IPS-20b (cell line): ENCODE results near the gene ATL2.
"Not testable (repeated sequence)": the region's sequence is repeated elsewhere in the genome, so short reads cannot be mapped to it uniquely, and the experiment has no call there.

ENCODE experiments used
- H3K27ac ChIP-seq: one replicate; pipeline ENCODE4 v1.5.1; 2013; ENCODE audit warnings: low read length
- H3K27me3 ChIP-seq: 2 replicates; pipeline ENCODE4 v1.6.1; 2013; ENCODE audit warnings: mild to moderate bottlenecking, low read length, inconsistent platforms; ENCODE audit not compliant: insufficient read depth
- H3K36me3 ChIP-seq: 2 replicates; pipeline ENCODE4 v1.6.1; 2013; ENCODE audit warnings: low read depth, mild to moderate bottlenecking, inconsistent platforms, low read length, moderate library complexity; ENCODE audit not compliant: insufficient read depth
- H3K4me1 ChIP-seq: 2 replicates; pipeline ENCODE4 v1.6.1; 2013; ENCODE audit warnings: mild to moderate bottlenecking, control low read depth, inconsistent platforms, low read length, moderate library complexity; ENCODE audit not compliant: insufficient read depth
- H3K4me3 ChIP-seq: 2 replicates; pipeline ENCODE4 v1.5.1; 2013; ENCODE audit warnings: mild to moderate bottlenecking, low read length, inconsistent platforms
- H3K9ac ChIP-seq: 2 replicates; pipeline ENCODE4 v1.6.1; 2013; ENCODE audit warnings: low read depth, mild to moderate bottlenecking, inconsistent platforms, low read length, moderate library complexity
- H3K9me3 ChIP-seq: 2 replicates; pipeline ENCODE4 v1.6.1; 2013; ENCODE audit warnings: mild to moderate bottlenecking, low read depth, low read length, inconsistent platforms; ENCODE audit not compliant: insufficient read depth

The ATL2 gene

GRCh38 chr2:38360177-38360576 is 16.9 kb downstream of the ATL2 start:
- H3K36me3 ChIP-seq, result peaks cover 6% of the 10 kb centered on the region; the same call in 1 of the 2 replicates
- H3K27me3 ChIP-seq, result no peaks in the 10 kb centered on the region
- H3K4me3 ChIP-seq, result no peak overlapping the region
- no peaks in the 10 kb centered on the region for H3K9me3 ChIP-seq
- no peak overlapping the region for H3K27ac ChIP-seq
- no peaks in the 10 kb centered on the region for H3K4me1 ChIP-seq
- H3K9ac ChIP-seq, result no peak overlapping the region

DNA sequence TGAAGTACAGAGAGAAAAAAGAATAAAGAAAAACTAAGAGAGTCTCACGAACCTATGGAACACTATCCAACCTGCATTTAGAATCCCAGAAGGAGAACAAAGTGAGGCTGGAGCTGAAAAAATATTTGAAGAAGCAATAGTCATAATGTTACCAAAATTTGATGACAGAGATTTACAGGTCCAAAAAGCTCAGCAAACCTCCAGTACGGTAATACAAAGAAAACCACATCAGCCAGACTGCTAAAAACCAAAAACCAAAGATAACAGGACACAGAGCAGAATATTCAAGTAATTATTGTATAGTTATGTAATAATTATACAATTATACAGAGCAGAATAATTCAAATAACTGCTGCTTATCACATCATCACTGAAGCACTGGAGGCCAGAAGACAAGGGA is 23.7 kb downstream of the ATL2 start:
- no peaks in the 10 kb centered on the region for H3K9me3 ChIP-seq
- no peak overlapping the region for H3K9ac ChIP-seq
- no peaks in the 10 kb centered on the region for H3K4me1 ChIP-seq
- H3K27ac ChIP-seq, result no peak overlapping the region
- no peak overlapping the region for H3K4me3 ChIP-seq
- H3K36me3 ChIP-seq, result peaks cover 6% of the 10 kb centered on the region; the same call in 1 of the 2 replicates
- no peaks in the 10 kb centered on the region for H3K27me3 ChIP-seq

DNA sequence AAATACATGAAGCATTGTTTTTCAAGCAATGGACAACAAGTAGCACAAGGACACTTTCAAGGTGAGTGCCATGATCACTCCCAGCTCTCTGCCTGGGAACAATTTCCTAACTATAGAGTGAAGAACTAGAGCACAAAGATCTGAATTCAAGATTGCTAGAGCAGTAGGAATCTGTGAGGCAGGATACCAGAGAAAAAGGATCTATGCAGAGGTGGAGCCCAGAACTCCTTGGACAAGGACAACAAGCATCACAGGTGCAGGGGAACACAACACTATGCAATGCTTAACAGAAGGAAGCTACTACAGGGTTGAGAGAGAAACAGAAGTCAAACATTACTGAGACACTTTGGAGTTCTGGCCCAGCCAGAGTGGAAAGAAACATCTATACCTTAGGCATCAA is 24.7 kb downstream of the ATL2 start:
- Histone ChIP-seq H3K4me3 (no peak overlapping the region), H3K4me1 (no peaks in the 10 kb centered on the region), H3K36me3 (no peaks in the 10 kb centered on the region), H3K9ac (no peak overlapping the region), H3K27me3 (no peaks in the 10 kb centered on the region), H3K27ac (no peak overlapping the region), H3K9me3 (no peaks in the 10 kb centered on the region)

DNA sequence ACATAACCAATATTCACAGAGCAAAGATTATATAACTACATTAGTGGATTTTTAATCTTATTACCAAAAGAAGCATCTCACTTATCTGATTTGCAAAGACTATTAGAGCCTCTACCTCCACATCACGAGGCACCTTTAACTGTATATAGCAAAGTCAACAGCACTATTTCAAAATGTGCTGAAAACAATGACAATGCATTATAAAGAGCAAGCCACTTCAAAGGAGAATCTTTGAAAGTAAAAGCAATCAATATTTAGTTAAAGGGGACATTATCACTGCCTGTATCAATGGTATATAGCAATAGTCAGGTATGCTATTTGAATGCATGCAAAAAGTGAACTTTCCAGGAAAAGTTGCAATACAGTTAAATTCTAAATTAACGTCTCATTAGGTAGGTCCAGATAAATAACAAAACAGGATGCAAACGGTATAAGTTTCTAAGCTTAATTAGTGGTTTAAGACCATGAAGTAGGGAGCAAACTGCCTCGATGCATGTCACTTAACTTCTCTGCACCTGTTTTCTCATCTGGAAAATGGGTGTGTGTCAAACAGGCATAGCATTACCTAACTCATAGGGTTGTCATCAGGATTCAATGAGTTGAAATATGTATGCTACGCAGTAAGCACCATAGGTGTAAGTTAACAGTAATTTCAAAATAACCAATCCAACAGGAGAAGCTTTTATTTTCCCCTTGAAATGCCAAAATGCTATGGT is 31.6 kb downstream of the ATL2 start:
- H3K36me3 ChIP-seq, result peaks cover 40% of the 10 kb centered on the region
- no peak overlapping the region for H3K9ac ChIP-seq
- H3K27me3 ChIP-seq, result no peaks in the 10 kb centered on the region
- H3K4me1 ChIP-seq, result no peaks in the 10 kb centered on the region
- H3K4me3 ChIP-seq, result no peak overlapping the region
- H3K9me3 ChIP-seq, result no peaks in the 10 kb centered on the region
- no peak overlapping the region for H3K27ac ChIP-seq

GRCh38 chr2:38344813-38345212 is 32.3 kb downstream of the ATL2 start:
- Histone ChIP-seq H3K27me3 (no peaks in the 10 kb centered on the region), H3K9ac (no peak overlapping the region), H3K36me3 (peaks cover 44% of the 10 kb centered on the region), H3K4me1 (no peaks in the 10 kb centered on the region), H3K9me3 (no peaks in the 10 kb centered on the region), H3K4me3 (no peak overlapping the region), H3K27ac (no peak overlapping the region)

- Histone ChIP-seq H3K9ac (no peak overlapping the region), H3K4me1 (no peaks in the 10 kb centered on the region), H3K4me3 (no peak overlapping the region), H3K36me3 (peaks cover 52% of the 10 kb centered on the region), H3K9me3 (no peaks in the 10 kb centered on the region), H3K27ac (no peak overlapping the region), H3K27me3 (no peaks in the 10 kb centered on the region)
Measured at GRCh38 chr2:38343212-38343611, 33.9 kb downstream of the ATL2 start.

DNA sequence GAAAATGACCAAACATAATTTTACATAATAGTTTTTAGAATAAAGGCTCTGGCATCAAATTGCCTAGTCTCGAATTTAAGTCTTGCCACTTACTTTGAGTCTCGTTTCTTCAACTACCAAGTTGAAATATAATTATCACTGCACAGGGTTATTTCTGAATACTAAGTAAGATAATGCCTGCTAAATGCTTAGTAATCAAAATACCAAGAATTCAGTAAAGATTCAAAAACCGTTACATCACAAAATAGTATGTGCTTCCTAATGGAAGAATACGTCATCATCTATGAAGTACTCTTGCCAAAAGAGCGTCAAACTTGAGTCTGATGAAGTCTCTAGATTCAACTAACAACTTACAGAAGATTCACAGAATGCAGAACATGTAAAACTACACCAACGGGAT is 40.5 kb downstream of the ATL2 start:
- Histone ChIP-seq H3K4me3 (no peak overlapping the region), H3K36me3 (peaks cover 53% of the 10 kb centered on the region), H3K4me1 (no peaks in the 10 kb centered on the region), H3K27ac (no peak overlapping the region), H3K9ac (no peak overlapping the region), H3K27me3 (no peaks in the 10 kb centered on the region), H3K9me3 (no peaks in the 10 kb centered on the region; the same call in 1 of the 2 replicates)

- no peak overlapping the region for H3K4me3 ChIP-seq
- no peaks in the 10 kb centered on the region; the same call in 1 of the 2 replicates for H3K9me3 ChIP-seq
- no peaks in the 10 kb centered on the region for H3K27me3 ChIP-seq
- H3K4me1 ChIP-seq, result no peaks in the 10 kb centered on the region
- no peak overlapping the region for H3K9ac ChIP-seq
- H3K27ac ChIP-seq, result no peak overlapping the region
- H3K36me3 ChIP-seq, result peaks cover 27% of the 10 kb centered on the region; the same call in 1 of the 2 replicates
Measured at GRCh38 chr2:38330754-38331153, 46.3 kb downstream of the ATL2 start.

DNA sequence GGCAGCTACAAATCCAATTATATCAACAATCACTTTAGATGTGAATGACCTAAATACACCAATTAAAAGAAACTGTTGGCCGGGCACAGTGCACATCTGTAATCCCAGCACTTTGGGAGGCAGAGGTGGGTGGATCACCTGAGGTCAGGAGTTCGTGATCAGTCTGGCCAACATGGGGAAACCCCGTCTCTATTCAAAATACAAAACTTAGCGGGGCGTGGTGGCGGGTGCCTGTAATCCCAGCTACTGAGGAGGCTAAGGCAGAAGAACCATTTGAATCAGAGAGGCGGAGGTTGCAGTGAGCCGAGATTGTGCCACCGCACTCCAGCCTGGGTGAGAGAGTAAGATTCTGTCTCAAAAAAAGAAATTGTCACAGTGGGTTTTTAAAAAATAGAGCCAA is 49.5 kb downstream of the ATL2 start:
- Histone ChIP-seq H3K4me1 (peaks cover 4% of the 10 kb centered on the region; the same call in 1 of the 2 replicates), H3K36me3 (peaks cover 14% of the 10 kb centered on the region; the same call in 1 of the 2 replicates), H3K9me3 (no peaks in the 10 kb centered on the region; the same call in 1 of the 2 replicates), H3K4me3 (no peak overlapping the region), H3K27ac (no peak overlapping the region), H3K9ac (no peak overlapping the region), H3K27me3 (no peaks in the 10 kb centered on the region)

DNA sequence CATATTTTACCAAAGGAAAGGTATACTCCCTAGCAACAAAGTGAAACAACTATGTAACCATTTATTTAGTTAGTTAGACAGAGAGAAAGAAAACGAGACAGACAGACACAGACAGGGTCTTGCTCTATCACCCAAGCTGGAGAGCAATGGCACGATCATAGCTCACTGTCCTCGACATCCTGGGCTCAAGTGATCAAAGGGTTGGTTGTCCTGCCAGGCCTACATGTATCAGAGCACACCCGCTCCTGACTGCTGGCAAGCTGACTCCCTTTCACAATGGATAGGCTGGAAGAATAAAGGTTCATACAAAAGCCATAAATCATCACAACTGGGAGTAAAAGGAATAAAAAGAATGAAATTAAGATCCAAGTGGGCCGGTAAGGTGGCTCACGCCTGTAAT is 53.5 kb downstream of the ATL2 start:
- Histone ChIP-seq H3K9me3 (no peaks in the 10 kb centered on the region), H3K9ac (no peak overlapping the region), H3K4me3 (no peak overlapping the region), H3K27me3 (no peaks in the 10 kb centered on the region), H3K36me3 (peaks cover 13% of the 10 kb centered on the region), H3K27ac (no peak overlapping the region), H3K4me1 (peaks cover 4% of the 10 kb centered on the region; the same call in 1 of the 2 replicates)

DNA sequence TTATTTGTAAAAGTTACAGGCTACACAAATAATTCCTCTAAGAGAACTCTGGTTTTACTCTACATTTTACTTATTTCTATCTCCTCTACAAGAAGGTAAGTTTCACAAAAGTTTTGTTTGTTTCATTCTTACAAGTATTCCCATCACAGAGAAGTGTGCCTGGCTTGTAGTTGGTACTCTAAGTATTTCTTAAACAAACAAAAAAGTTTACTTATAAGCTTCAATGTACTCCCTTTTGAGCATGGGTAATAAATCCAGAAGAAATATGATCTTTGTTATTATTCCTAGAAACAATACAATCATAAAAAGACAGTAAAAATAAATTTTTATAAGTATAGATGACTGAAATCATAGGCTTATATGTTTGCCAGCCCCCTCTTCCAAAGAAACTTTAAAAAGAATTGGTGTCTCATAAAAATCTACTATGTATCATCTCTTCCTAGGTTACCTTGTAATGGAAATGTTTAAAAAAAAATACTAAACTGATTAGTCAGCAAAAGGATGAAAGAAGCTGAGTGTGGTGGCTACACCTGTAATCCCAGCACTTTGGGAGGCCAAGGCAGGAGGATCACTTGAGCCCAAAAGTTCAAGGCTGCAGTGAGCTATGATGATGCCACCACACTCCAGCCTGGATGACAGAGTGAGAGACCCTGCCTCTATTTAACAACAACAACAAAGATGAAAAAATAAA is 54.7 kb downstream of the ATL2 start:
- H3K4me1 ChIP-seq, result peaks cover 4% of the 10 kb centered on the region; the same call in 1 of the 2 replicates
- no peaks in the 10 kb centered on the region for H3K9me3 ChIP-seq
- H3K36me3 ChIP-seq, result peaks cover 25% of the 10 kb centered on the region
- H3K27me3 ChIP-seq, result no peaks in the 10 kb centered on the region
- no peak overlapping the region for H3K9ac ChIP-seq
- H3K4me3 ChIP-seq, result no peak overlapping the region
- no peak overlapping the region for H3K27ac ChIP-seq

- H3K9me3 ChIP-seq, H3K4me3 ChIP-seq, H3K27me3 ChIP-seq, H3K4me1 ChIP-seq, H3K27ac ChIP-seq, H3K9ac ChIP-seq: not testable (repeated sequence)
- H3K36me3 ChIP-seq, result peaks cover 49% of the 10 kb centered on the region
Measured at GRCh38 chr2:38319240-38319639, 57.8 kb downstream of the ATL2 start.
